OCI-LY7 (cell line): ENCODE results near the gene SLN.

Experiments used
- CTCF ChIP-seq: fragments of 200-600 bp; sonication (generic); conservative IDR thresholded peaks from 2 replicates; pipeline ENCODE4 v1.5.1; 2014; ENCODE audit warnings: mild to moderate bottlenecking, antibody characterized with exemption, low read length, moderate library complexity, mixed read lengths
- EZH2phosphoT487 ChIP-seq: fragments of 200-600 bp; sonication (generic); IDR thresholded peaks from 2 replicates; pipeline ENCODE4 v1.6.1; 2018; ENCODE audit warnings: low read depth, borderline replicate concordance, mild to moderate bottlenecking, mixed run types, antibody characterized with exemption, low read length, moderate library complexity, mixed read lengths

- TF ChIP-seq CTCF (no peak), EZH2phosphoT487 (no peak)
Measured at GRCh38 chr11:107682572-107682971, 29.3 kb downstream of the SLN start.
